Activated CD8-positive, alpha-beta T cell treated with anti-CD3 and anti-CD28 coated beads, Interleukin-2, amount 10 ng/mL, durations not matched to agents 7 days and 5 days (primary cell): ENCODE results near the gene FBLL1. TPM values are rescaled to one million over a fixed set of nuclear protein-coding genes. Genes with fewer than 3 reads are reported as not detected.

Experiments
- ATAC-seq: fragments of 150-1000 bp; cut with Tn5 transposase; one replicate; pipeline ENCODE4 v1.10.0; 2021; ENCODE audit warnings: moderate library complexity
- CTCF ChIA-PET: fragments of 350-600 bp; sonication (Branson Sonifier 250); formaldehyde crosslinking; loops from one replicate; lab custom pipeline; 2021; ENCODE audit warnings: antibody characterized with exemption; lab: Charles Lee
- POLR2A ChIA-PET: fragments of 350-600 bp; sonication (Branson Sonifier 250); formaldehyde crosslinking; loops from one replicate; lab custom pipeline; 2021; ENCODE audit warnings: antibody characterized with exemption; lab: Charles Lee
- DNase-seq: peaks from one replicate; pipeline ENCODE4 v3.0.0-alpha.2; 2020
- H3K27ac Mint-ChIP-seq: one replicate; pipeline ENCODE4 v1.8.0; 2021; ENCODE audit warnings: mild to moderate bottlenecking, mixed read lengths
- H3K27me3 Mint-ChIP-seq: one replicate; pipeline ENCODE4 v1.8.0; 2021; ENCODE audit warnings: low read depth, mixed read lengths
- H3K36me3 Mint-ChIP-seq: one replicate; pipeline ENCODE4 v1.8.0; 2021; ENCODE audit warnings: low read depth, mixed read lengths
- H3K4me1 Mint-ChIP-seq: one replicate; pipeline ENCODE4 v1.8.0; 2021; ENCODE audit warnings: low read depth, mixed read lengths
- H3K4me3 Mint-ChIP-seq: one replicate; pipeline ENCODE4 v1.8.0; 2021; ENCODE audit warnings: mild to moderate bottlenecking, mixed read lengths
- H3K9me3 Mint-ChIP-seq: one replicate; pipeline ENCODE4 v1.8.0; 2022; ENCODE audit warnings: mixed read lengths; ENCODE audit not compliant: insufficient read depth
- microRNA-seq: library from miRNA; unstranded; fragments of <30 nt; microRNA quantifications from one replicate; pipeline ENCODE4 v1.2.0, GENCODE V29; 2022
- total RNA-seq, 2 experiments: library from RNA; stranded (reverse); gene quantifications; one replicate each; pipeline ENCODE4 v1.2.3, GENCODE V29; 2021

Gene FBLL1
- total RNA-seq, 2 experiments from 2014 or later = 0.21 to 0.37 TPM

- H3K27me3 Mint-ChIP-seq = peaks cover under 1% of the 10 kb centered on the region
- peaks cover 27% of the 10 kb centered on the region for H3K36me3 Mint-ChIP-seq
- H3K4me3 Mint-ChIP-seq = peak overlapping the region; percentile 83
- ATAC-seq (no peak), DNase-seq (no peak)
- peaks cover 38% of the 10 kb centered on the region for H3K4me1 Mint-ChIP-seq
- peaks cover 6% of the 10 kb centered on the region for H3K9me3 Mint-ChIP-seq
- ChIA-PET CTCF (interaction anchor here (1.0 kb wide), 1 partner anchor 32 kb away, joined by 3 read pairs; no protein-coding TSS in a partner anchor), POLR2A (interaction anchor here (0.6 to 1.3 kb wide), 4 partner anchors 11 to 98 kb away, joined by 3 to 6 read pairs (median 5); no protein-coding TSS in a partner anchor)
- peak overlapping the region; percentile 97 for H3K27ac Mint-ChIP-seq
These were observed 51.1 kb downstream of the FBLL1 start for GRCh38 chr5:168580227-168580508.

Small RNA genes lying within 50 kb of the gene (microRNA-seq; reads per million reads assigned to microRNA genes)
- gene MIR103A1 = not detected
- not detected for gene MIR103B1

Other genes with a start within 250 kb of the FBLL1 start
- not detected for gene WWC1, start 237.7 kb upstream of the FBLL1 start, total RNA-seq
- 10 to 100 TPM; 76.4 to 81.4 TPM for gene RARS1, start 42.8 kb upstream of the FBLL1 start, total RNA-seq
- 10 to 100 TPM; 57.4 to 73.0 TPM for gene PANK3, start 50.1 kb downstream of the FBLL1 start, total RNA-seq